Stimulated activated CD8-positive, alpha-beta memory T cell treated with anti-CD3 and anti-CD28 coated beads, Interleukin-12 subunit alpha, Interleukin-12 subunit beta, amount 100 ng/mL, for 1 hour (primary cell): ENCODE data around the gene METTL25.
"Not testable (repeated sequence)": the region's sequence is repeated elsewhere in the genome, so short reads cannot be mapped to it uniquely, and the experiment has no call there.

ENCODE experiments used
- DNase-seq: peaks from one replicate; pipeline ENCODE4 v3.0.0-alpha.2; 2020; ENCODE audit warnings: low read depth

Gene METTL25

GRCh38 chr12:82358200-82359114 is at the start of gene METTL25, which contains the start of gene CCDC59:
TSS of gene METTL25 (plus strand) at chr12:82358529. CDS start at chr12:82358566, 37 bp downstream.
TSS of gene CCDC59 (minus strand) at chr12:82358387. CDS start at chr12:82358376, 11 bp downstream.
- peak; percentile 96 for DNase-seq

- DNase-seq = no peak
Measured at GRCh38 chr12:82314406-82314892, 43.9 kb upstream of the METTL25 start.

GRCh38 chr12:82319276-82319675 is 39.1 kb upstream of the METTL25 start:
- DNase-seq = no peak

GRCh38 chr12:82325540-82326336 is 32.6 kb upstream of the METTL25 start:
- no peak for DNase-seq

- no peak for DNase-seq
Measured at GRCh38 chr12:82326905-82327503, 31.3 kb upstream of the METTL25 start.

GRCh38 chr12:82327861-82328260 is 30.5 kb upstream of the METTL25 start:
- no peak for DNase-seq

- no peak for DNase-seq
Measured at GRCh38 chr12:82329508-82329907, 28.8 kb upstream of the METTL25 start.

- no peak for DNase-seq
Measured at GRCh38 chr12:82350161-82350560, 8.2 kb upstream of the METTL25 start.

GRCh38 chr12:82351390-82351789 is 6.9 kb upstream of the METTL25 start:
- no peak for DNase-seq

GRCh38 chr12:82357340-82357739 is 989 bp upstream of the METTL25 start:
- DNase-seq = no peak

- DNase-seq = no peak
Measured at GRCh38 chr12:82357845-82358199, 507 bp upstream of the METTL25 start.

GRCh38 chr12:82359115-82359478 is 768 bp downstream of the METTL25 start:
- no peak for DNase-seq

- not testable (repeated sequence) for DNase-seq
Measured at GRCh38 chr12:82360834-82361233, 2.5 kb downstream of the METTL25 start.

GRCh38 chr12:82361461-82361915 is 3.2 kb downstream of the METTL25 start:
- no peak for DNase-seq

GRCh38 chr12:82363990-82364389 is 5.7 kb downstream of the METTL25 start:
- no peak for DNase-seq

- no peak for DNase-seq
Measured at GRCh38 chr12:82366197-82366596, 7.9 kb downstream of the METTL25 start.

- DNase-seq = no peak
Measured at GRCh38 chr12:82375201-82375600, 16.9 kb downstream of the METTL25 start.

GRCh38 chr12:82378997-82379396 is 20.7 kb downstream of the METTL25 start:
- DNase-seq = no peak

- DNase-seq = no peak
Measured at GRCh38 chr12:82383930-82384552, 25.7 kb downstream of the METTL25 start.

GRCh38 chr12:82398879-82399278 is 40.5 kb downstream of the METTL25 start:
- DNase-seq = no peak

GRCh38 chr12:82400819-82401218 is 42.5 kb downstream of the METTL25 start:
- no peak for DNase-seq

- no peak for DNase-seq
Measured at GRCh38 chr12:82406651-82407050, 48.3 kb downstream of the METTL25 start.
